Keratinocyte (primary cell): ENCODE measurements around the gene CEP78. TPM values are rescaled to one million over a fixed set of nuclear protein-coding genes. Genes with fewer than 3 reads are reported as not detected.

Experiments used
- DNase-seq: peaks from one replicate; pipeline ENCODE4 v3.0.0-alpha.2; 2011; ENCODE audit warnings: low read depth, missing footprints, low spot score
- FAIRE-seq: peaks from 2 replicates; lab custom pipeline; 2011; peaks lifted over from hg19 to GRCh38; lab: Jason Lieb, UNC
- H2AFZ ChIP-seq: 2 replicates; pipeline ENCODE4 v1.6.0; 2012; ENCODE audit warnings: low read length, control low read depth, inconsistent platforms; ENCODE audit not compliant: control insufficient read depth
- H3K27ac ChIP-seq: 2 replicates; pipeline ENCODE4 v1.5.1; 2011; ENCODE audit warnings: low read length; ENCODE audit not compliant: control insufficient read depth, insufficient read depth
- H3K27me3 ChIP-seq: 3 replicates; pipeline ENCODE4 v1.6.0; 2011; ENCODE audit warnings: low read length; ENCODE audit not compliant: control insufficient read depth, insufficient read depth; ENCODE audit errors: extremely low read depth
- H3K36me3 ChIP-seq, 2 experiments: 2 replicates in 1 of 2; 3 replicates in 1 of 2; pipeline ENCODE4 v1.5.1; 2011; ENCODE audit warnings: low read length in 2 of 2, mild to moderate bottlenecking in 1 of 2; ENCODE audit not compliant: control insufficient read depth in 2 of 2, insufficient read depth in 2 of 2; ENCODE audit errors: extremely low read depth in 1 of 2
- H3K4me1 ChIP-seq: 3 replicates; pipeline ENCODE4 v1.5.1; 2011; ENCODE audit warnings: low read length; ENCODE audit not compliant: control insufficient read depth, insufficient read depth; ENCODE audit errors: extremely low read depth
- H3K4me2 ChIP-seq: 3 replicates; pipeline ENCODE4 v1.6.0; 2011; ENCODE audit warnings: low read depth, low read length; ENCODE audit not compliant: control insufficient read depth, insufficient read depth; ENCODE audit errors: extremely low read depth
- H3K4me3 ChIP-seq, 3 experiments: fragments of 200-600 bp in 1 of 3; sonication (generic) in 1 of 3; 2 replicates in 2 of 3; 3 replicates in 1 of 3; pipeline ENCODE4 v1.5.1; 2011 to 2016; ENCODE audit warnings: low read length in 3 of 3, mild to moderate bottlenecking in 3 of 3, control low read depth in 2 of 3, inconsistent platforms in 1 of 3, low read depth in 1 of 3, mixed read lengths in 1 of 3, mixed run types in 1 of 3, moderate library complexity in 1 of 3; ENCODE audit not compliant: control insufficient read depth in 2 of 3, insufficient read depth in 2 of 3; ENCODE audit errors: extremely low read depth in 1 of 3
- H3K79me2 ChIP-seq: 2 replicates; pipeline ENCODE4 v1.6.0; 2012; ENCODE audit warnings: low read length; ENCODE audit not compliant: control insufficient read depth, insufficient read depth
- H3K9ac ChIP-seq: 3 replicates; pipeline ENCODE4 v1.6.0; 2011; ENCODE audit warnings: low read length; ENCODE audit not compliant: control insufficient read depth, insufficient read depth; ENCODE audit errors: extremely low read depth
- H3K9me1 ChIP-seq: 3 replicates; pipeline ENCODE4 v1.6.0; 2011; ENCODE audit warnings: low read length; ENCODE audit not compliant: control insufficient read depth, insufficient read depth; ENCODE audit errors: extremely low read depth
- H3K9me3 ChIP-seq: 2 replicates; pipeline ENCODE4 v1.5.1; 2012; ENCODE audit warnings: low read depth, low read length; ENCODE audit not compliant: control insufficient read depth
- H4K20me1 ChIP-seq: 3 replicates; pipeline ENCODE4 v1.6.0; 2011; ENCODE audit warnings: low read length; ENCODE audit not compliant: control insufficient read depth, insufficient read depth; ENCODE audit errors: extremely low read depth
- CTCF ChIP-seq, 3 experiments: IDR thresholded peaks in 1 of 3; conservative IDR thresholded peaks in 1 of 3; optimal IDR thresholded peaks in 1 of 3; 2 replicates in 2 of 3; 3 replicates in 1 of 3; pipeline versions ENCODE3 to v1.5.1; 2011; ENCODE audit warnings: low read length in 3 of 3, mild to moderate bottlenecking in 3 of 3, moderate library complexity in 2 of 3, control low read depth in 1 of 3, inconsistent platforms in 1 of 3; ENCODE audit not compliant: insufficient read depth in 2 of 3; ENCODE audit errors: extremely low read depth in 1 of 3
- EZH2 ChIP-seq: IDR thresholded peaks from one replicate; pipeline ENCODE4 v1.6.1; 2012; ENCODE audit warnings: inconsistent platforms, mild to moderate bottlenecking, low read length, moderate library complexity
- dilution Hi-C: fragments of 300-500 bp; cut with MboI; formaldehyde crosslinking; loops from one replicate; pipeline ENCODE4 v1.7.0; 2020; ENCODE audit warnings: low sequenced_read_pairs; ENCODE audit not compliant: extremely low pct_ligation_motif_present
- polyA plus RNA-seq, 5 experiments: library from polyadenylated mRNA; depleted of rRNA in 3 of 5; stranded (reverse) in 3 of 5; stranded (forward) in 1 of 5; unstranded in 1 of 5; fragments of >200 nt; gene quantifications; 1 replicate in 1 of 5; 2 replicates in 3 of 5; 3 replicates in 1 of 5; pipeline versions ENCODE4 v1.2.1 to v1.2.3, GENCODE V29; 2011 to 2012; ENCODE audit warnings: missing spikeins in 2 of 5, low read depth in 1 of 5, low replicate concordance in 1 of 5

The CEP78 gene
- polyA plus RNA-seq, 1 donor (not counting 4 experiments of a cell fraction or from before 2014, with no cell fraction given) = 13.2 TPM

DNA sequence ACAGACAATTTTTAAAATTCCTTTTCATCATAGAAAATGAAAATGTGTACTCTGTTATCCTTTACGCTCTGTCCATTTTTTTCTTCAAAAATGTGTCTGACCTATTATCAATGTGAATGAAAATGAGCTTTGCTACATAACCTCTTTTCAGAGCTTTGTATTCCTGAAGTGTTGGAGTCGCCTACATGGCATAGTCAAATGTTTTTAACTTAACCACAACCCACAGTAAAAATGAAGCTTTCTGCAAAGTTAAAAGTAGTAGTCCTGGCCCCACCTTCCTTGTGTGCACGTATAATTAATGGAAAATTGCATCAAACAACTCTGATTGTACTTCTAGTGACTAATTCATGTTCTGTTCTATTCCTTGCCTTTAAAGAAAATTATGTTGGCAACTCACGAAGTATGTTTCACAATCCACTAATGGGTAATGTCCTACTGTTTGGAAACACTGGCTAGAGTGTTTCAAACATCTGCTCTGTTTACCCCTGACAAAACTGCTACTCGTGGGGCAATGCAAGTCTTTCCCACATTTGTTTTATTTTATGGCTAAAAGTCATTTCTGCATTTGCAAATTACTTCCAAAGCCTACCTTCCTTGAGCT, 42.4 kb downstream of the CEP78 start:
- dilution Hi-C loops = no loop called here
- H4K20me1 ChIP-seq = no peaks in the 10 kb centered on the region
- H3K4me3 ChIP-seq = no peak overlapping the region
- no peaks in the 10 kb centered on the region for H3K9me3 ChIP-seq
- DNase-seq (no peak), FAIRE-seq (peak; percentile 43)
- no peaks in the 10 kb centered on the region for H3K27me3 ChIP-seq
- no peaks in the 10 kb centered on the region for H3K79me2 ChIP-seq
- no peaks in the 10 kb centered on the region for H3K9me1 ChIP-seq
- H3K4me1 ChIP-seq = peaks cover 6% of the 10 kb centered on the region
- H2AFZ ChIP-seq = no peak overlapping the region
- no peak overlapping the region for H3K4me2 ChIP-seq
- no peak overlapping the region for H3K27ac ChIP-seq
- TF ChIP-seq EZH2 (no peak), CTCF (optimal IDR thresholded peaks at IDR 0.05 in 1 of 3, IDR thresholded peaks at IDR 0.05 in 1 of 3, conservative IDR thresholded peaks at IDR 0.05 in 1 of 3; ENCODE audit: extremely low read depth in 1 of 3, insufficient read depth in 2 of 3, low read length in 3 of 3) (no peak)
- H3K36me3 ChIP-seq = no peaks in the 10 kb centered on the region
- H3K9ac ChIP-seq = no peak overlapping the region

DNA sequence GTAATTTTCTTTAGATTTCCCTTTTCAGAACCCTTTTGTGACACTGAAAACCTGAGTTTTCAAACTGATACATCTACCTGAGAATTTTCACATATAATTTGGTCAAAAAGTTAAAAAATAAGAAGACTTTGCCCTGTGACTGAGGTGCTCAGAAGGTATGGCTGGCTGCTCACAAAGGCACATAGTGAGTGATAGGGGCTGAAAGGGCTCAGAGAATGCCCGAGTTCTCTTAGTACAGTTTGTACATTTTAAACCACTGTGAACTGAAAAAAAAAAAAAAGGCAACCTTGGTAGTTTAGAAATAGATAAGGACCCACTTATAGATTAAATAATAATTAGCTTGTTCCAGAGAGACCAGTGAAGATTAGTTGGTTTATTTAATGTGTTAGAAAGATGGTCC, 42.9 kb downstream of the CEP78 start:
- Histone ChIP-seq H4K20me1 (no peaks in the 10 kb centered on the region), H3K4me1 (peaks cover 6% of the 10 kb centered on the region), H3K9me3 (no peaks in the 10 kb centered on the region), H3K4me2 (no peak overlapping the region), H3K9ac (no peak overlapping the region), H2AFZ (no peak overlapping the region), H3K9me1 (no peaks in the 10 kb centered on the region), H3K4me3 (no peak overlapping the region), H3K27me3 (no peaks in the 10 kb centered on the region), H3K36me3 (no peaks in the 10 kb centered on the region), H3K79me2 (no peaks in the 10 kb centered on the region), H3K27ac (no peak overlapping the region)
- no peak for FAIRE-seq
- TF ChIP-seq CTCF (optimal IDR thresholded peaks at IDR 0.05 in 1 of 3, IDR thresholded peaks at IDR 0.05 in 1 of 3, conservative IDR thresholded peaks at IDR 0.05 in 1 of 3; ENCODE audit: extremely low read depth in 1 of 3, insufficient read depth in 2 of 3, low read length in 3 of 3) (no peak), EZH2 (no peak)
- DNase-seq = no peak
- dilution Hi-C loops = no loop called here
